Measurements from ENCODE around the gene MLLT1. TPM values are rescaled to one million over a fixed set of nuclear protein-coding genes. Genes with fewer than 3 reads are reported as not detected.
A peak's percentile ranks its signal among the peaks of the same experiment; 100 is the strongest.

The MLLT1 gene
- total RNA-seq, 4 donors from 2014 or later, result 13.9 to 37.7 (median 24.4) TPM

DNA sequence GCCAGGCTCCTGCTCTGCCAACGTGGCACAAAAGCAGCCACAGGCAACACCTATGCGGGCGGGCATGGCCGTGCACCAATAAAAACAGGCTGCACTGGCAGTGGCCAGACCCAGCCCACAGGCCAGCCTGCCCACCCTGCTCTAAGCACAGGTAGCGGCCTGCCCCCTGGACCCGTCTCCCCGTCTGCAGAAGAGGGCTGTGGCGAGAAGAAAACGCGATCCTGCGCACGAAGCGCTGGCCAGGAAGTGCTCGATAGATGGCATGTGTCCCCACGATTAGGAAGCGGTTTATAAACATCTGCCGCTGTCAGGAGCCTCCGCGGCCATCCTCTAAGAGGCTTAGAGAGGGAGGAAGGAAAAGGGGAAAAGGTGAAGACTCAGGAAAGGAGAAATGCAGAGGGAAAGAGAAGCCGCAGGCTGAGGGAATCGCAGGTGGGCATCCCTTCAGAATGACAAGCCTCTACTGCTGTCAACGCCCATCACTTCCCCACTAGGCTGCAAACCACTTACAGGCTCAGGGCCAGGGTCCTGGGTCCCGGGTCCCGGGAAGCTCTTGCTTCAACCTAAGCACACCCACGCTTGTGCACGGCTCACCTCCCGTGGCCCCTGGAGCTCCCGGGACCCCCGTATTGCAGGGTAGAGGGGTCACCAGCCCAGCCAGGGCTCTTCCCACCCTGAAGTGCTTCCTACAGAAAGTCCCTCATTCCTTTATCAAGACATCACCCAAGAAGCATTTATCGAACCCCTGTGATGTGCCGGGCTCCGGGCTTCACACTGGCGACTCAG lies 10.5 kb downstream of the MLLT1 start:
- TF ChIP-seq, protein P1, sequence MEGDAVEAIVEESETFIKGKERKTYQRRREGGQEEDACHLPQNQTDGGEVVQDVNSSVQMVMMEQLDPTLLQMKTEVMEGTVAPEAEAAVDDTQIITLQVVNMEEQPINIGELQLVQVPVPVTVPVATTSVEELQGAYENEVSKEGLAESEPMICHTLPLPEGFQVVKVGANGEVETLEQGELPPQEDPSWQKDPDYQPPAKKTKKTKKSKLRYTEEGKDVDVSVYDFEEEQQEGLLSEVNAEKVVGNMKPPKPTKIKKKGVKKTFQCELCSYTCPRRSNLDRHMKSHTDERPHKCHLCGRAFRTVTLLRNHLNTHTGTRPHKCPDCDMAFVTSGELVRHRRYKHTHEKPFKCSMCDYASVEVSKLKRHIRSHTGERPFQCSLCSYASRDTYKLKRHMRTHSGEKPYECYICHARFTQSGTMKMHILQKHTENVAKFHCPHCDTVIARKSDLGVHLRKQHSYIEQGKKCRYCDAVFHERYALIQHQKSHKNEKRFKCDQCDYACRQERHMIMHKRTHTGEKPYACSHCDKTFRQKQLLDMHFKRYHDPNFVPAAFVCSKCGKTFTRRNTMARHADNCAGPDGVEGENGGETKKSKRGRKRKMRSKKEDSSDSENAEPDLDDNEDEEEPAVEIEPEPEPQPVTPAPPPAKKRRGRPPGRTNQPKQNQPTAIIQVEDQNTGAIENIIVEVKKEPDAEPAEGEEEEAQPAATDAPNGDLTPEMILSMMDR (IDR thresholded peaks at IDR 0.05 in 4 of 5, conservative IDR thresholded peaks at IDR 0.05 in 1 of 5), result no peak
- no peak for TF ChIP-seq POLR2A (IDR thresholded peaks at IDR 0.05)
- Histone ChIP-seq H3K4me3 (no peak overlapping the region), H3K36me3 (peaks cover 0 to 8% of the 10 kb centered on the region in 2 donors), H3K9me3 (no peaks in the 10 kb centered on the region), H3K27ac (no peak overlapping the region), H3K27me3 (no peaks in the 10 kb centered on the region), H3K4me1 (peaks cover 43 to 44% of the 10 kb centered on the region in 2 donors)
- intact Hi-C loops (cut with DNase I; ENCODE audit: low total_unique reads) (no loop called here), in situ Hi-C loops (cut with MboI; ENCODE audit: low sequenced_read_pairs in 4 of 4) (no loop called here)
- ATAC-seq (no peak), DNase-seq (no peak)

DNA sequence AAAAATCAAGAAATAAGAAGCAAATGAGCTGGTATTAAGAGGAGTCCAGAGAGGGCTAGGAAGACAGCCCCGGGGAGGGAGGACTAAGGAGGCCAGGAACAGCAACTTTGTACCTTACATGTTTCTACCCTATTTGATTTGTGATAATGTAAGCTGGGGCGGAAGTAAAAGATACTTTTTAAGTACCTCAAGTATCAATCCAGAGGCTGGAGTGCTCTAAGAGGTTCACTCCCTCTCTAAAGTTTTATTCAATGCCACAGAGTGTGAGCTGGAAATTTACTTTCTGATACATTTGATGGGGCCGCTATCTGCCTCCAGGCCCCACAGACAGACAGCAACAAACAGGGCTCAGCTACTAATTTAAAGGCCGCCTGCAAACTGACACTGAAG lies 11.4 kb downstream of the MLLT1 start:
- no peak for DNase-seq
- ATAC-seq, result no peak
- Histone ChIP-seq H3K27me3 (no peaks in the 10 kb centered on the region), H3K4me1 (peaks cover 43 to 45% of the 10 kb centered on the region in 2 donors), H3K27ac (no peak overlapping the region), H3K9me3 (no peaks in the 10 kb centered on the region), H3K4me3 (no peak overlapping the region), H3K36me3 (peaks cover 0 to 8% of the 10 kb centered on the region in 2 donors)
- TF ChIP-seq, protein P1 (IDR thresholded peaks at IDR 0.05 in 4 of 5, conservative IDR thresholded peaks at IDR 0.05 in 1 of 5), result no peak
- TF ChIP-seq POLR2A (IDR thresholded peaks at IDR 0.05), result no peak
- in situ Hi-C loops (cut with MboI; ENCODE audit: low sequenced_read_pairs in 4 of 4), result no loop called here
- intact Hi-C loops (cut with DNase I; ENCODE audit: low total_unique reads), result no loop called here

DNA sequence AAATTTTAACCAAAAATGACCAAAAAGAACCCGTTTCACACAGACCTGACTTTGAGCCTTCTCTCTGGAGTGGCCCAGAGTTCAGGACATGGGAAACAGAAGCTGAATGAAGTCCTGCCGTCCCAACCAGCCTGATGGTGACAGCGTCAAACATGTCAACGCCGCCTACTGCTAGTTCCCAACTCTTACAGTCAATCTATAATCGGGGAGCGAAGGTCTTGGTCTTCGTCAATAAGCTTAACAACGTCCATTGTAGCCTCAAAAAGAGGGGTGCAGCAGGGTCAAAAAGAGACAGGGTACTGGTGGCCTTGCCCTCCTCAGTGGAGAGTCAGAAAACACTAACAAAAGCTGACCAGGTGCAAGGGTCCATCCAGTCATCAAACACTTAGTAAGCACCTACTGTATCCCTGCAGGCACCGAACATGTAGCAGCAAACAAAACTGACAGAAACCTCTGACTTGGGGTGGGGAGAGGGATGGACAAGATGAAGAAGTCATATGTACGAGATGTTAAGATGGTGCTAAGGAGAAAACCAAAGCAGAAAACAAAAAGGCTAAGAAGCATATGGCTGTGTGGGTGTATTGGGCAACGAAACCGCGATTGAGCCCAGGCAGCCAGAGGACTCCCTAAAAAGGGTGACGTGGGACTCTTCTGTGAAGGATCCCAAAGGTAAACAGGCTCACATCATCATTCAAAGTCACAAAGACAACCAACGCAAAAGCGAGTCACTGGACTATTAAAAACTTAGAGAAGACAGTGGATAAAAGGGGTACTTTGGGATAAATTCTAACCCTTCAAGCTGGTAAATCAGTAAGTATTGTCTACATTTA lies 12.0 kb downstream of the MLLT1 start:
- intact Hi-C loops (cut with DNase I; ENCODE audit: low total_unique reads) (no loop called here), in situ Hi-C loops (cut with MboI; ENCODE audit: low sequenced_read_pairs in 4 of 4) (no loop called here)
- ATAC-seq, result no peak
- H3K36me3 ChIP-seq, result peaks cover 0 to 8% of the 10 kb centered on the region in 2 donors
- H3K4me3 ChIP-seq, result no peak overlapping the region
- H3K4me1 ChIP-seq, result peaks cover 40 to 42% of the 10 kb centered on the region in 2 donors
- no peaks in the 10 kb centered on the region for H3K27me3 ChIP-seq
- H3K9me3 ChIP-seq, result no peaks in the 10 kb centered on the region
- TF ChIP-seq, protein P1 (IDR thresholded peaks at IDR 0.05 in 4 of 5, conservative IDR thresholded peaks at IDR 0.05 in 1 of 5), result no peak
- no peak for TF ChIP-seq POLR2A (IDR thresholded peaks at IDR 0.05)
- DNase-seq, result no peak
- H3K27ac ChIP-seq, result no peak overlapping the region

DNA sequence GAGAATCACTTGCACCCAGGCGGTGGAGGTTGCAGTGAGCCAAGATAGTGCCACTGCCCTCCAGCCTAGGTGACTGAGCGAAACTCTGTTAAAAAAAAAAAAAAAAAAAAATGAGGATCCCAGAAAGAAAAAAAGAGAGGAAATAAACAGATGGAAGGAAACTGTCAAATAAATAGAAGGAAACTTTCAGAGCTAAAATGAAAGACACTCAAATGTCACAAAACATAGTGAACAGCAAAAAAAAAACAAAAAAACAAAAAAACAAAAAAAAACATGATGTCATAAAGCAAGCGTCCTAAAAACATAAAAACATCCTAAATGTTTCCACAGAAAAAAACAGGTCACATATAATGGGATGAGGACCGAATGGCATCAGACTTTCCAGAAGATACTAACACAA lies 15.0 kb downstream of the MLLT1 start:
- H3K36me3 ChIP-seq, result peaks cover 0 to 22% of the 10 kb centered on the region in 2 donors
- H3K27ac ChIP-seq, result peak overlapping the region in 3 of 4 donors; percentile 62 to 78 (median 66)
- in situ Hi-C loops (cut with MboI; ENCODE audit: low sequenced_read_pairs in 4 of 4) (no loop called here), intact Hi-C loops (cut with DNase I; ENCODE audit: low total_unique reads) (no loop called here)
- no peak for ATAC-seq
- H3K4me3 ChIP-seq, result no peak overlapping the region
- H3K4me1 ChIP-seq, result peaks cover 24 to 40% of the 10 kb centered on the region in 2 donors
- DNase-seq, result no peak
- TF ChIP-seq, protein P1 (IDR thresholded peaks at IDR 0.05 in 4 of 5, conservative IDR thresholded peaks at IDR 0.05 in 1 of 5), result no peak
- no peak for TF ChIP-seq POLR2A (IDR thresholded peaks at IDR 0.05)
- H3K27me3 ChIP-seq, result no peaks in the 10 kb centered on the region
- H3K9me3 ChIP-seq, result no peaks in the 10 kb centered on the region

Data from gastrocnemius medialis (tissue), 4 donors.